HS-27A (cell line): ENCODE data around the gene SPTLC3.
A peak's percentile ranks its signal among the peaks of the same experiment; 100 is the strongest.
"Not testable (repeated sequence)": the region's sequence is repeated elsewhere in the genome, so short reads cannot be mapped to it uniquely, and the experiment has no call there.

Experiments used
- DNase-seq: peaks from one replicate; pipeline ENCODE4 v3.0.0-alpha.2; 2012; ENCODE audit warnings: low read depth, missing footprints

Gene SPTLC3

GRCh38 chr20:13008761-13009681 is at the start of gene SPTLC3:
Gene SPTLC3 (plus strand): TSS chr20:13008972. CDS start chr20:13009268, 296 bp downstream.
- DNase-seq, result no peak

GRCh38 chr20:12961725-12962124 is 47.0 kb upstream of the SPTLC3 start:
- DNase-seq, result no peak

- no peak for DNase-seq
Observed at GRCh38 chr20:12962895-12963294, 45.9 kb upstream of the SPTLC3 start.

- no peak for DNase-seq
Observed at GRCh38 chr20:12963416-12963815, 45.4 kb upstream of the SPTLC3 start.

- no peak for DNase-seq
Observed at GRCh38 chr20:12965212-12965869, 43.4 kb upstream of the SPTLC3 start.

- DNase-seq, result no peak
Observed at GRCh38 chr20:12965870-12966251, 42.9 kb upstream of the SPTLC3 start.

GRCh38 chr20:12966468-12967085 is 42.2 kb upstream of the SPTLC3 start:
- peak; percentile 30 for DNase-seq

GRCh38 chr20:12967932-12968331 is 40.8 kb upstream of the SPTLC3 start:
- DNase-seq, result no peak

- no peak for DNase-seq
Observed at GRCh38 chr20:12968472-12968871, 40.3 kb upstream of the SPTLC3 start.

GRCh38 chr20:12969071-12969669 is 39.6 kb upstream of the SPTLC3 start:
- DNase-seq, result no peak

- DNase-seq, result peak; percentile 24
Observed at GRCh38 chr20:12970372-12970821, 38.4 kb upstream of the SPTLC3 start.

- no peak for DNase-seq
Observed at GRCh38 chr20:12975833-12976608, 32.8 kb upstream of the SPTLC3 start.

GRCh38 chr20:12976720-12977309 is 32.0 kb upstream of the SPTLC3 start:
- no peak for DNase-seq

- DNase-seq, result no peak
Observed at GRCh38 chr20:12977328-12978125, 31.2 kb upstream of the SPTLC3 start.

- no peak for DNase-seq
Observed at GRCh38 chr20:12978126-12978394, 30.7 kb upstream of the SPTLC3 start.

GRCh38 chr20:12978613-12979495 is 29.9 kb upstream of the SPTLC3 start:
- no peak for DNase-seq

GRCh38 chr20:12979713-12980112 is 29.1 kb upstream of the SPTLC3 start:
- DNase-seq, result not testable (repeated sequence)

- no peak for DNase-seq
Observed at GRCh38 chr20:12982098-12982497, 26.7 kb upstream of the SPTLC3 start.

GRCh38 chr20:12984069-12984765 is 24.6 kb upstream of the SPTLC3 start:
- DNase-seq, result no peak
